K562 (cell line): Measurements from ENCODE around the gene ATG10. TPM values are rescaled to one million over a fixed set of nuclear protein-coding genes. Genes with fewer than 3 reads are reported as not detected.

Experiments
- ATAC-seq: fragments of 200-7000 bp; cut with Tn5 transposase; 3 replicates; pipeline ENCODE4 v1.9.1; 2020; ENCODE audit warnings: moderate library complexity
- BruUV-seq: library from RNA; stranded (reverse); fragments of 400-500 nt; replicated peaks from 2 replicates; lab custom pipeline; 2021; lab: Mats Ljungman, UMichigan
- CTCF ChIA-PET: fragments of 300-600 bp; formaldehyde crosslinking; extraction: SDS; loops from one replicate; lab custom pipeline; 2021; ENCODE audit warnings: low intra/inter-chr PET ratio; lab: Yijun Ruan, JAX
- POLR2A ChIA-PET: fragments of 300-600, 350-650 bp; sonication (Branson Sonifier 250); formaldehyde crosslinking; extraction: SDS; loops from one replicate; lab custom pipeline; 2021; ENCODE audit warnings: antibody characterized with exemption, inconsistent platforms; lab: Yijun Ruan, JAX
- DNase-seq, 4 experiments: peaks; one replicate each; pipeline versions ENCODE4 v3.0.0 to v3.0.0-alpha.2; 2011 to 2018; ENCODE audit warnings: low spot score in 3 of 4, mixed read lengths in 3 of 4; ENCODE audit errors: extremely low read depth in 1 of 4
- FAIRE-seq: peaks from 2 replicates; lab custom pipeline; 2011; peaks lifted over from hg19 to GRCh38; lab: Jason Lieb, UNC
- H2AFZ ChIP-seq: 2 replicates; pipeline ENCODE4 v1.6.0; 2011; ENCODE audit warnings: low read depth, low read length, control low read depth, inconsistent platforms
- H3K27ac ChIP-seq: fragments of 200-600 bp; 3 replicates; pipeline ENCODE4 v1.8.0; 2011; ENCODE audit warnings: low read depth, mild to moderate bottlenecking, control low read depth, inconsistent platforms, low read length, moderate library complexity, mixed read lengths; ENCODE audit errors: extremely low read depth
- H3K27me3 ChIP-seq, 2 experiments: fragments of 300-600 bp in 1 of 2; 2 replicates in 1 of 2; 3 replicates in 1 of 2; pipeline versions ENCODE4 v1.6.0 to v1.8.0; 2011; ENCODE audit warnings: inconsistent platforms in 2 of 2, low read length in 2 of 2, mild to moderate bottlenecking in 1 of 2, mixed read lengths in 1 of 2, moderate library complexity in 1 of 2; ENCODE audit not compliant: control insufficient read depth in 2 of 2, insufficient read depth in 2 of 2
- H3K36me3 ChIP-seq: fragments of 300-600 bp; 3 replicates; pipeline ENCODE4 v1.8.0; 2011; ENCODE audit warnings: mild to moderate bottlenecking, low read length, inconsistent platforms; ENCODE audit not compliant: control insufficient read depth, insufficient read depth
- H3K4me1 ChIP-seq, 2 experiments: fragments of 200-600 bp in 1 of 2; replicated peaks in 1 of 2; 2 replicates in 1 of 2; 3 replicates in 1 of 2; pipeline versions ENCODE4 v1.5.1 to v1.8.0; 2011; ENCODE audit warnings: inconsistent platforms in 2 of 2, low read length in 2 of 2, mild to moderate bottlenecking in 1 of 2, mixed read lengths in 1 of 2, moderate library complexity in 1 of 2; ENCODE audit not compliant: control insufficient read depth in 2 of 2, insufficient read depth in 2 of 2
- H3K4me2 ChIP-seq: 2 replicates; pipeline ENCODE4 v1.6.1; 2011; ENCODE audit warnings: low read length, control low read depth, inconsistent platforms, mixed read lengths; ENCODE audit not compliant: insufficient read depth
- H3K4me3 ChIP-seq: fragments of 200-600 bp; sonication (generic), shearing (Covaris generic); 2 replicates; pipeline ENCODE4 v1.5.1; 2016; ENCODE audit warnings: control low read depth, inconsistent platforms
- H3K79me2 ChIP-seq: fragments of 200-600 bp; 3 replicates; pipeline ENCODE4 v1.8.0; 2011; ENCODE audit warnings: low read length, inconsistent platforms; ENCODE audit not compliant: control insufficient read depth, insufficient read depth
- H3K9ac ChIP-seq, 2 experiments: 2 replicates each; pipeline versions ENCODE4 v1.6.0 to v1.6.1; 2011; ENCODE audit warnings: low read depth in 2 of 2, low read length in 2 of 2, control low read depth in 1 of 2, inconsistent platforms in 1 of 2, mild to moderate bottlenecking in 1 of 2, mixed read lengths in 1 of 2; ENCODE audit not compliant: insufficient read depth in 1 of 2
- H3K9me1 ChIP-seq: one replicate; pipeline ENCODE4 v1.6.0; 2011; ENCODE audit warnings: inconsistent platforms, mild to moderate bottlenecking, low read length, moderate library complexity; ENCODE audit not compliant: control insufficient read depth, insufficient read depth
- H3K9me3 ChIP-seq: replicated peaks from 2 replicates; pipeline ENCODE4 v1.5.1; 2011; ENCODE audit warnings: low read depth, low read length, inconsistent platforms; ENCODE audit not compliant: control insufficient read depth, insufficient read depth
- H4K20me1 ChIP-seq: replicated peaks from 2 replicates; pipeline ENCODE4 v1.6.1; 2011; ENCODE audit warnings: low read length, inconsistent platforms, mixed read lengths; ENCODE audit not compliant: control insufficient read depth, insufficient read depth
- BRF1 ChIP-seq: IDR thresholded peaks from 3 replicates; pipeline ENCODE4 v1.6.1; 2011; ENCODE audit warnings: borderline replicate concordance, mild to moderate bottlenecking; ENCODE audit not compliant: insufficient read length; ENCODE audit errors: extremely low read depth
- CCAR2 ChIP-seq: fragments of 200-400 bp; formaldehyde crosslinking; IDR thresholded peaks from 2 replicates; pipeline ENCODE4 v1.6.1; 2017; ENCODE audit warnings: mild to moderate bottlenecking, low read depth, low read length
- CTCFL ChIP-seq: IDR thresholded peaks from 2 replicates; pipeline ENCODE4 v1.6.1; 2011; ENCODE audit warnings: borderline replicate concordance, low read depth, mild to moderate bottlenecking, moderate library complexity, low read length; ENCODE audit not compliant: insufficient read depth, poor library complexity, severe bottlenecking
- DACH1 ChIP-seq: fragments of 450-650 bp; IDR thresholded peaks from 2 replicates; pipeline ENCODE4 v1.6.1; 2018; ENCODE audit not compliant: partially characterized antibody
- EP300 ChIP-seq: IDR thresholded peaks from 2 replicates; pipeline ENCODE4 v1.6.1; 2012; ENCODE audit warnings: low read length, improper control_type of control experiment
- HNRNPLL ChIP-seq: fragments of 200-400 bp; formaldehyde crosslinking; IDR thresholded peaks from 2 replicates; pipeline ENCODE4 v1.6.1; 2017; ENCODE audit warnings: low read length, low read depth, mild to moderate bottlenecking; ENCODE audit not compliant: poor library complexity, severe bottlenecking
- MTA1 ChIP-seq: fragments of 450-650 bp; IDR thresholded peaks from 2 replicates; pipeline ENCODE4 v1.6.1; 2017; ENCODE audit warnings: borderline replicate concordance
- NCOA1 ChIP-seq: fragments of 450-650 bp; IDR thresholded peaks from 2 replicates; pipeline ENCODE4 v1.6.1; 2016; ENCODE audit warnings: low read depth
- PURB ChIP-seq: sonication (generic); formaldehyde crosslinking; IDR thresholded peaks from 2 replicates; pipeline ENCODE4 v1.9.0; 2021; ENCODE audit warnings: low read depth, mild to moderate bottlenecking, missing genetic modification reagents
- SMAD4 ChIP-seq: fragments of 250-450 bp; sonication (Bioruptor Pico); conservative IDR thresholded peaks from 2 replicates; pipeline ENCODE4 v1.8.0; 2021; ENCODE audit warnings: inconsistent platforms, mild to moderate bottlenecking, moderate library complexity
- SNRNP70 ChIP-seq: fragments of 200-400 bp; formaldehyde crosslinking; optimal IDR thresholded peaks from 2 replicates; pipeline ENCODE3; 2017; ENCODE audit warnings: low read depth, low read length
- ZNF449 ChIP-seq: fragments of 250-450 bp; sonication (Bioruptor Pico); IDR thresholded peaks from 2 replicates; pipeline ENCODE4 v1.8.0; 2022; ENCODE audit warnings: moderate library complexity, mild to moderate bottlenecking, inconsistent platforms
- ZNF589 ChIP-seq: fragments of 200-800 bp; sonication (Bioruptor generic); IDR thresholded peaks from 2 replicates; pipeline ENCODE4 v1.6.1; 2016; ENCODE audit warnings: low read depth, missing genetic modification characterization, missing compliant biosample characterization
- ZNF668 ChIP-seq: fragments of 250-450 bp; sonication (Bioruptor Pico); IDR thresholded peaks from 2 replicates; pipeline ENCODE4 v1.8.0; 2022; ENCODE audit warnings: mild to moderate bottlenecking, inconsistent platforms
- WGBS: fragments of 100-300 bp; shearing (Covaris generic); methylation state at CpG from one replicate; pipeline ENCODE4 v1.1.6; 2016; ENCODE audit warnings: low coverage, mixed read lengths; ENCODE audit not compliant: insufficient coverage; ENCODE audit errors: missing lambda C conversion rate; 5-methylcytosine and 5-hydroxymethylcytosine counted together
- in situ Hi-C: fragments of 300-500 bp; cut with MboI; formaldehyde crosslinking; loops from 4 replicates; pipeline ENCODE4 v1.15.0; 2018; ENCODE audit warnings: inconsistent platforms, mixed read lengths
- intact Hi-C: fragments of 100-400 bp; cut with micrococcal nuclease; formaldehyde crosslinking; loops from 2 replicates; pipeline ENCODE4 v1.14.2; 2022
- polyA plus RNA-seq, 8 experiments: library from polyadenylated mRNA; depleted of rRNA in 4 of 8; stranded (reverse) in 5 of 8; unstranded in 3 of 8; fragments of >200 nt; fragmentation: Nextera tagmentation in 2 of 8; fragmentation: Illumina TruSeq in 1 of 8; extraction: Ambion mirVana in 2 of 8; extraction: Trizol in 1 of 8; gene quantifications; 2 replicates each; pipeline versions ENCODE4 v1.2.1 to v1.2.3, GENCODE V29; 2011 to 2014; ENCODE audit warnings: inconsistent platforms in 1 of 8, missing spikeins in 1 of 8
- total RNA-seq, 7 experiments: library from RNA; depleted of rRNA in 6 of 7; stranded (reverse); fragments of >200 nt in 6 of 7; fragmentation: Illumina TruSeq in 2 of 7; extraction: Trizol in 2 of 7; gene quantifications; 2 replicates each; pipeline versions ENCODE4 v1.2.1 to v1.2.3, GENCODE V29; 2011 to 2021; ENCODE audit warnings: low replicate concordance in 1 of 7

The ATG10 gene
- total and polyA plus RNA-seq, 9 of the 15 experiments (the other 6 are each of a cell fraction or from before 2014, with no cell fraction given) = 7.0 to 18.8 (median 14.6) TPM

GRCh38 chr5:82155305-82155704 lies 183.5 kb downstream of the ATG10 start:
- no peaks in the 10 kb centered on the region for H4K20me1 ChIP-seq
- ChIA-PET POLR2A (no interaction called here), CTCF (no interaction called here)
- H3K36me3 ChIP-seq = no peaks in the 10 kb centered on the region
- no peaks in the 10 kb centered on the region for H3K79me2 ChIP-seq
- no peaks in the 10 kb centered on the region for H3K9me3 ChIP-seq
- no peaks in the 10 kb centered on the region for H3K27me3 ChIP-seq
- no peak overlapping the region for H3K4me3 ChIP-seq
- no peak overlapping the region for H3K9ac ChIP-seq
- in situ Hi-C loops = loop anchor here (25.0 kb wide), 1 partner anchor 643 kb away; no protein-coding TSS in a partner anchor
- no peak for DNase-seq
- H2AFZ ChIP-seq = no peak overlapping the region
- no peak overlapping the region for H3K4me2 ChIP-seq
- no peaks in the 10 kb centered on the region for H3K4me1 ChIP-seq
- no peak for ATAC-seq
- TF ChIP-seq BRF1 = no peak
- no peak for TF ChIP-seq DACH1
- TF ChIP-seq EP300 = no peak
- no peak for TF ChIP-seq NCOA1
- TF ChIP-seq PURB (CRISPR knock-in tag) = no peak
- no peak for TF ChIP-seq HNRNPLL
- no peak for TF ChIP-seq MTA1
- no peak overlapping the region for H3K27ac ChIP-seq
- WGBS = 75% methylated on average over 1 of the region's 1 CpG
- FAIRE-seq = no peak
- no TSS peak for BruUV-seq
- intact Hi-C loops = no loop called here
- no peaks in the 10 kb centered on the region for H3K9me1 ChIP-seq

GRCh38 chr5:82156874-82157273 lies 185.1 kb downstream of the ATG10 start:
- CTCF ChIA-PET = no interaction called here
- intact Hi-C loops (no loop called here), in situ Hi-C loops (loop anchor here (25.0 kb wide), 1 partner anchor 645 kb away; no protein-coding TSS in a partner anchor)
- no peak for DNase-seq
- H3K4me3 ChIP-seq = no peak overlapping the region
- no peak for ATAC-seq
- no peaks in the 10 kb centered on the region for H3K36me3 ChIP-seq
- no peaks in the 10 kb centered on the region for H3K9me1 ChIP-seq
- POLR2A ChIA-PET = interaction anchor here (1.6 kb wide), 1 partner anchor 11 kb away, joined by 6 read pairs; no protein-coding TSS in a partner anchor
- no peaks in the 10 kb centered on the region for H3K4me1 ChIP-seq
- no peaks in the 10 kb centered on the region for H4K20me1 ChIP-seq
- FAIRE-seq = no peak
- no peak overlapping the region for H3K27ac ChIP-seq
- no peak overlapping the region for H2AFZ ChIP-seq
- no peak overlapping the region for H3K9ac ChIP-seq
- no peak overlapping the region for H3K4me2 ChIP-seq
- no peaks in the 10 kb centered on the region for H3K27me3 ChIP-seq
- WGBS = 48% methylated on average over 4 of the region's 4 CpGs
- H3K9me3 ChIP-seq = no peaks in the 10 kb centered on the region
- no TSS peak for BruUV-seq
- no peaks in the 10 kb centered on the region for H3K79me2 ChIP-seq
- TF ChIP-seq SNRNP70 = no peak
- no peak for TF ChIP-seq ZNF589 (CRISPR knock-in tag)
- TF ChIP-seq ZNF449 (CRISPR knock-in tag) = no peak
- no peak for TF ChIP-seq CCAR2
- TF ChIP-seq ZNF668 = no peak
- TF ChIP-seq CTCFL = no peak
- no peak for TF ChIP-seq SMAD4 (CRISPR knock-in tag)
